Medulla oblongata (tissue), 1 donor: Measurements from ENCODE around the gene PTGFR.

Experiments used
- DNase-seq: peaks from one replicate; pipeline ENCODE4 v3.0.0-alpha.2; 2015; ENCODE audit errors: extremely low spot score

Gene PTGFR, protein sequence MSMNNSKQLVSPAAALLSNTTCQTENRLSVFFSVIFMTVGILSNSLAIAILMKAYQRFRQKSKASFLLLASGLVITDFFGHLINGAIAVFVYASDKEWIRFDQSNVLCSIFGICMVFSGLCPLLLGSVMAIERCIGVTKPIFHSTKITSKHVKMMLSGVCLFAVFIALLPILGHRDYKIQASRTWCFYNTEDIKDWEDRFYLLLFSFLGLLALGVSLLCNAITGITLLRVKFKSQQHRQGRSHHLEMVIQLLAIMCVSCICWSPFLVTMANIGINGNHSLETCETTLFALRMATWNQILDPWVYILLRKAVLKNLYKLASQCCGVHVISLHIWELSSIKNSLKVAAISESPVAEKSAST

DNA sequence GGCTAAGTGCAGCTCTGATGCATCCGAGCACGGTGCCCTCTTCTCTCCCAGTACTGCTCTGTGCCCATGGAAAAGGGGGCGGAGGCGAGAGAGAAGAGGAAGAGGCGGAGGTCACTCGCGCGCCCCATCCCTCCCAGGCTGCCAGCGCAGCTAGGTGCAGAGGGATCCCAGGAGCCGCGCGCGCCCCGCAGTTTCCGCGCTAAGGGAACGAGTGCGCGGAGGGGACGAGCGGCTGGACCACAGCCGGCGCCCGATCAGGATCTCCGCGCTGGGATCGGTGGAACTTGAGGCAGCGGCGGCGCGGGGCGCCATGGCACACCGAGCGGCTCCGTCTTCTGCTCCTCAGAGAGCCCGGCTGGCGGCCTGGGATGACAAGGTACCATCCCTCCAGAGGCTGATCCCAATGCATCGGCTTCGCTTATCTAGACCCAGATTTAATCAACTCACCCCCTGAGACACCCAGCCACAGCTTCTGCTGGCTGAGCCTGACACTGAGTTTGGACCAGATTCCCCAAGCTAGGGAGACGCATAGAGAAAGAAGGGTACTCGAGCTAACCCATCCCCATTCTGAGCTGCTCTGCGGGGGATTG lies at the start of gene PTGFR:
Gene PTGFR (plus strand): TSS at position 114 of the 590 bp plus-strand sequence. CDS start 1,770 bp downstream, outside the sequence.
- no peak for DNase-seq

DNA sequence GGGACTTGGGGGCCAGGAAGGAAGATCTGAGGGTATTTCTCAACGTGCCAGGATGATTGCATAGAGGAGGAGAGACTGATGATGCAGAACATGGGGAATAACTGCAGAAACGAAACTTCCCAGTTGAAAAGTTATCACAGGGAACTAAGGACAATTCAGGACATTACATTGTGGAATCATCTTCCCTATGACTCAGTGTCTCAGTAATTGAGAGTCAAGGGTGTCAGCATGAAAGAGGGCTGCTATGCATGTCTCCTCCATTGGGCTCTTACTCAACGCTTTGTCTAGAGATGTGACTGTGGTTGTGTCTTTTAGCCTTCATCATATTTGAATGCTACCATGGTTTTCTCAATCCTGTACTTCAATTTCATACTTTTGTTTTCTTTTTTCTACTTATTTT lies 48.9 kb upstream of the PTGFR start:
- DNase-seq, result no peak

DNA sequence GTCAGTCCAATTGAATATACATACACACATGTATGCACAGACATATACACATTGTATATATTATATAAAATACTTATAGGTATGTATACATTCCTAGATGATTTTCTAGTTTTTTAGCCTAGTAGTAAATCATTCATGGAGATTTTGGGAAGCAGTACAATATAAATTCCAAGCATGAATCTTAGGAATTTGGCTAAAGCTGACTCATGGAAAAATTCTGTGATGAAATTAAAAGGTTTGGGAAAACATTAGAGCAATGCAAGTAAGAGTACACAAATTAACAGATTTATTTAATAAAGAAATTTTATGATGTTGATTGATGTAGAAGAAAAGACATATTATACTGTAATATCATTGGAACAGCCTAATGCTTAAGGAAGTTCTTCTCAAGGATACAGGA lies 43.7 kb upstream of the PTGFR start:
- no peak for DNase-seq

DNA sequence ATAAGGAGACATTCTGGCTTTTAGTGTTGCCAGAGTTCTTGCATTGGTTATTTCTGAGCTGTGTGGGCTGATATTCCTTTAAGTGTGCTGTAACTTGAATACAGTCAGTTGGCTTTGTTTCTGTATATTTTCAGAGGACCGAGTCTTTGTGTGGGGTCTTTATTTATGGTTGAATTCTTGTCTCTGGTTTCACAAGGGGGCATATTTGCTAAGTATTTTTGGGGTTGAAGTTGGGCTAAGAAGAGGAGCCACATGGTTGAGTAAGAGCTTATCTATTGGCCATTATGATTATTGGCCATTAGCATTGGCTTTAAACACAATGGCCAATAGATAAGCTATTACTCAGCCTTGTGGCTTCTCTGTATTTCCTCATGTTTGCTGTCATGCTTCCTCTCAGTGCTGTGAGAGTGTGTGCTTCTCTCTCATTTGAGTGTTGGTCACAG lies 26.3 kb upstream of the PTGFR start:
- DNase-seq, result no peak

DNA sequence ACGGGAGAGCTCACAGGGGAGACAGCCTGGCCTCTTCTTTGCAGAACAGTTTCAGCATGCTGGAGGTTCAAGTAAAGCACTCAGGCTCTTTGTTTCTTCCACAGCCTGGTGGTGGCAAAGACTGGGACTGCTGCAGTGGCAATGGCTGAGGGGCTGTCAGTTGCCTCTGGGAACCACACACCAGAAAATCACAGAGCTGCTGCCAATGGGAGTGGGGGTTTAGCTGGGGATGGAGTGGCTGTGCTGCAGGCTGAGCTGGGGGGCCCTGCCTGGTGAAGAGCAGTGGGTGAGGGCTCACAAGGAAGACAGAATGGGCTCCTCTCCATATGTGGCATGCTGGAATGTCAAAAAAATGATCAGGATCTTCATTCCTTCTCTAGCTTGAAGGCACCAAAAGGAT lies 25.6 kb upstream of the PTGFR start:
- no peak for DNase-seq

DNA sequence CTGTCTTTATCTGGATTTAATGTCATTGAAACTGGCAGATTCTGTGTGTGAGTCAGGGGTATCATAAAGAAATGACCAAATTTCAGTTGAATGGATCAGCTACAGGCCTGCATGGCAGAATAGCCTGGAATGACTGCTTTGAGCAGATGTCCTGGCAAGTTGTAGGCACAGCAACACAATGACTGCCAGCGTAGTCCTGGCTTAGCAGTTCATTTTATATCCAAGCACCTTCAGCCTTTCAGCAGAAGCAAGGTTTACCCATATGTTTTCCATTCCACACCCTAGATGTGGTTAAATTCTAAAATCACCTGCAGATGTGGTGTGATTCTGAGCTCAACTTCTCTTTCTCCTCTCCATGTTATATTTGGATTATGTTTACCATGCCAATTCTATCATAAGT lies 22.3 kb upstream of the PTGFR start:
- no peak for DNase-seq

DNA sequence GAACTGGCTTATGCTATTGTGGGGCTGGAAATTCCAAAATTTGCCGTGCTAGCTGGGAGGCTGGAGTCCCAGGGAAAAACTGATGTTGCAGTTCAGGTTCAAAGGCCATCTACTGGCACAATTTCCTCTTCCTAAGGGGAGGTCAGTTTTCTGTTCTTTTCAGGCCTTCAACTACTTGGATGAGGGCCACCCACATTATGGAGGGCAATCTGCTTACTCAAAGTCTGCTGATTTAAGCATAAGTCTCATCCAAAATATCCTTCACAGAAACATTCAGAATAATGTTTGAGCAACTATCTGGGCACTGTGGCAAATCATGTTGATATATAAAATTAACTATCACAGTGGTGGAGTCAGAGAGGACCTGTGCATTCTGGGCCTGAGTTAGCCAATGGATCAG lies 21.2 kb upstream of the PTGFR start:
- no peak for DNase-seq

DNA sequence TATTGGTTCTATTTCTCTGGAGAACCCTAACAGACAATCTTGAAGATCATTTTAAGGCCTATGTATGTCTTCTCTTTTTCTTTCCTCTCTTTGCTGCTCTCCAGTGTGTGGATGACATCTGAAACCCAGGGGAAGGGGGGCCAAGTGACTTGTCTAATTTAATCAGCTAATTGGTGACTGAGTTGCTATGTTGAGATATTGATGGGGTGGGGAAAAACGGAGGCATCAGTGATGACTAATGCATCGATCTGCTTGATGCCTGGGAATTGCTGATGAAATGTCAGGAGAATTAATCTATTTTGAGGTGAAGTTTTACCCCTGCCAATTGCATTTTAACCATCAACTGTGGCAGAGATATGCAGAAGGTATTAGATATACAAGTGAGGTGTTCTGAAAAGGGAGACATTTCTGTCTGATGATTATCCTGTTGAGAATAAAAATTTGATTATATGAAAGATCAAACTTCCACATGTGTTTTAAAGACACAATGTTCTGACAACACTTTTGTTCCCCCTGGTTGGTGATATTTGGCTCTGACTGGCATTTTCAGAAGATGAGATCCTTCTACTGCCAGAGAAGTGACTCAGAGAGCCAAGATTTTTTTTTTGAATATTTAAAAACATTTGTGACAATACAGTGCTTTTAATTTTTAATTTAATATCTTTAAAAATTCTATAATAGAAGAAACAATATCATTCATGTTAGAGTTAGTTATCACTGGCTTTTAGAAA lies 18.7 kb upstream of the PTGFR start:
- DNase-seq, result no peak

DNA sequence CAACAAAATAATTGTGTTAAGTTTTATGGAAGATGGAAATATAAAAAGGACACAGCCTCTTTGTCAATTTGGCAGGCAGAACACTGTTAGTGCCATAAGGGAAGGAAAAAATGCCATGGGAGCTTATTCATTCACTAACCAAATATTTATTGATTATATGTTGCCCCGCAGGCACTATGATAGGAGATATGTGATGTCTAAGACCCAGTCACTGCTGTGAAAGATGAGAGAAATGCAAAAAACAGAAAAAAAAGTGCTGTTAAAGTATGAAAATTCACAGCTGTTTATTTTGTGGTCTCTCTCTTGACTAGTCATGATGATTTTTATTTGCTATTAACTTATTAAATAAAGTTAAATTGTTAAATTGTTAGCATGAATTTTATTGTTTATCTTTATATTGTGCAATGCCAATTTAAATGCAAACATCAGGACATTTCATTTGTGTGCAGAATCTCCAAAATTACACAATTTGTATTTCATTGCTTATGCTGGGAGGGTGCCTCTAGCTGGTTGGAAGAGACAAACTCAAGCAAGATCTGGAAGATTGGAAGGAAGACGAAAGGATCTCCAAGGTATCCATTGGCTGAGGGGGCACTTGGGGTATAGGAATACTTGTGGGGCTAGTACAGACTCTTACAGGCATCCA lies 17.8 kb upstream of the PTGFR start:
- DNase-seq, result no peak

DNA sequence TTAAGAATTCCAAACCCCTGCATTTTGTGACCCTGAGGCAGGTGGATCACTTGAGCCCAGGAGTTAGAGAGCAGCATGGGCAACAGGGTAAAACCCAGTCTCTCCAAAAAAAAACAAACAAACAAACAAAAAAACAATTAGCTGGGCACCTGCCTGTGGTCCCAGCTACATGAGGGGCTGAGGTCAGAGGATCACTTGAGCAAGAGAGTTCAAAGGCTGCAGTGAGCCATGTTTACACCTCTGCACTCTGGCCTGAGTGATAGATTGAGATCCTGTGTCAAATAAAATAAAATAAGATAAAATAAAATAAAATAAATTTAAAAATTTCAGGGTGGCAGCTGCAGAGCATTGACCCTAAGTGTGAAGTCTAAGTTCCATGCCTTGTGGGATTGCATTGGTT lies 16.7 kb upstream of the PTGFR start:
- no peak for DNase-seq

DNA sequence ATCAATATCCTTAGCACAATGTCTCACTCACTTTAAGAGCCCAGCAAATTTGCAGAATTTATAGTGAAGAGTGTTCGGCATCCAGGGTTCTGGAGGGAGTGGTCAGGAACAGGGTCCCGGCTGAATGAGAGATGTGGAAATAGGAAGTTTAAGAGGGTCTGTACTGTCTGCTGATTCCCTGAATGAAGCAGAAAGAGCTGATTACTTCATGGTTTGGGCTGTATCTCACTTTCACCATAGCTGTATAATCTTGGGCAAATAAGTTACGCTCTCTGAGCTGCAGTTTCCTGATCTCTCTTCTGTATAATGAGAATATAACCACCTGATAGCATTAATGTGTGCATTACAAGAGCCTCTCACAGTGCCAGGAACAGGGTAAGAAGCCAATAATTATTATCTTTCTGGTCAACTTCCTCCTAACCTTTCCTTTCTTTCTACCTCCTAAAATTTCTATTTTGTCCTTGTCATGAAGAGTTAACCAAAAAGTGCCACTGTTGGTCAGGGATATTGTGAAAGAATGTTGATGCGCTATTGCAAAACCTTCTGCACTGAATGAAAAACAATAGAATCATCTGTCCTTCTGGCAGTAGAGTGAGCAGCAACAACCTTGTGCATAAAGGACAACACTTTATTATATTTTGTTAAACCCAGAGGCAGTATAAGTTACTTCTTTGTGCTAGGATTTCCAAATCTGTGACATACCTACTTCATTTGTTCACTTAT lies 14.7 kb upstream of the PTGFR start:
- DNase-seq, result no peak

DNA sequence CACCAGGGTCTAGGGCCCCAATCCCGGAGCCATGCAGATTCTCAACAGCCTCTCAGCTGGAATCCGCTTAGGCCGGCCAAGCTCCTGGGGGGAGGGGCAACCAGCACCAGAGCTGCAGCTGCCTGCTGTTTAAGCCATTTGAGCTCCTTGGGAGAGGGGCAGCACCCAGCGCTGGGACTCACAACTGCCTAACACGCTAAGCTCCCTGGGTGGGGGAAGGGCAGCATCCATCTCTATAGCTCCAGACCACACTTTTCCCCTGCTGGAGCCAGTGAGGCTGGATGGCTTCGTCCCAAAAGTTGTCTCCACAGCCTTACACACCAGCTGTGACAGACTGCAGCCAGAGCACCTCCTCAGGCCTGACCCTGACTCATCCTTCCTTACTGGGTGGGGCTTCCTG lies 6.9 kb upstream of the PTGFR start:
- DNase-seq, result no peak

DNA sequence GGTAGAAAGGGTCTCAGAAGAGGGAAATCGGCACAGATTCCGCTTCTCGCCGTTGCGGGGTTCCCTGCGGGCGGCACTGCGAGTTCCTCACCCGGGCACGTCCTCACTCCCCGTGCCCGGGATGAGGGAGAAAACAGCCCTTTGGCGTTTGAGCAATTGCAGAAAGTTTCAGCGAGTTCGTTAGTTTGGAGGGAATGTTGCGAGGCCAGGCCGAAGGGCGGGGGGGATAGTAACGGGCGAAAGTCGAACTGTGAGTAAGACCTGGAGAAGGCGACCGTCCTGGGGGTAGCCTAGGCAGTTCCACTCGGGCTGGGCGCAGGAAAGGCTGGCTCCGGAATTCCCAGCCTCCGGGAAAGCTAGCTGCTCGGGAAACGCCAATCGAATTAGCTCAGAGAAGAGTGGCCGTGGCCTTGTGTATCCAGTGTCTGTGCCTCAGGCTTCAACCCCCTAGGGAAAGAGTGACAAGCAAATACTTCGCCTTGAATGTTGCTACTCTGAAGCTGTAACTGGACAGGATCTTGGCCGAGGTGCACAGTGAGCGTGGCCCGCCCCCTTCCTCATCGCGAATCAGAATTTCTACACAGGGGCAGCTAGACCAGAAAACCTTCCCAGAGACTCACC lies 787 bp downstream of the PTGFR start:
- no peak for DNase-seq

DNA sequence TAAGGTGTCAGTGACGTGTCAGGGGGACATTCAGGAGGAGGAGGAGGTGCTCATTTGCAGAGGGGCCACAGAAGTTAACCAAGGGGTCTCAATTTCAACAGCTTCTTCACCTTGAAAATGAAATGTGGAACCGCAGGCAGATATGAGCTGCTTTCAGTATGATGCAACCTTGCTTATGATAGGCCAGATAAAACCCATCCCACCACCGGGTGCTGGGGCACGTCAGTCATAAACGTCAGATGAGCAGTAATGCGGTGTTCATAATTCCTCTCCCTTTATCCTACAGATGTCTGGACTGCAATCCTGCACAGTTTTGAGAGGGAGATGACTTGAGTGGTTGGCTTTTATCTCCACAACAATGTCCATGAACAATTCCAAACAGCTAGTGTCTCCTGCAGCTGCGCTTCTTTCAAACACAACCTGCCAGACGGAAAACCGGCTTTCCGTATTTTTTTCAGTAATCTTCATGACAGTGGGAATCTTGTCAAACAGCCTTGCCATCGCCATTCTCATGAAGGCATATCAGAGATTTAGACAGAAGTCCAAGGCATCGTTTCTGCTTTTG lies 1.7 kb downstream of the PTGFR start:
- no peak for DNase-seq

DNA sequence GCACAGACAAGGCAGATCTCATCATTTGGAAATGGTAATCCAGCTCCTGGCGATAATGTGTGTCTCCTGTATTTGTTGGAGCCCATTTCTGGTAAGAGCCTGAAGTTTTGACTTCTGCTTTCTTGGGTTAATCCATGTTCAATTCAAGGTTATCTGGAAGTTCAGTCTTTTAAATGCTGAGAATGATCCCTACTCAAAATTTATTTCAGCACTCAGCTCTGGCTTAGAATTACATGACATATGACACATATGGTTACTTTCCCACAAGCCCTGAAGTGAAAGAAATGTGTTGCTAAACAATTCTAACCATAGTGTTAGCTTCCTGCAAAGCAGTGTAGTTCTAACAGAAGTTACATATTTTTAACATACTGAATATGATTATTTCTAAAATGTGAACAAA lies 2.7 kb downstream of the PTGFR start:
- no peak for DNase-seq

DNA sequence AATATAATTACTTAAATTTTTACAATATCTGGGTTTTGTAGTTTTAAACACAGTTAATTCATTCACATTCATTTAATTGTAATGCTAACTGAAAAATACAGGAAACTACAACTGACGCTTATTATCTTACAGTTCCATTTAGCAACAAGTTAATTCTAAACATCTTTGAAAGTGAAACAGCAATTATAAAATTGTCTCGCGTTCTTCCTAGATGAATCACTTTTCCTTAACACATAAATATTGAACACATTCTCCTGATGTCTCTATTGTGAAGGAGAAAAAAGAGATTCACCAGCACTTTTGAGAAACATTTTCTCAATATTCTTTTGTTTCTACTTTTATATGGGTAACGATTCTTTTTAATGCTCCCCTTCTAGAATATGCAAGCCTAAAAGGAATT lies 6.4 kb downstream of the PTGFR start:
- no peak for DNase-seq

DNA sequence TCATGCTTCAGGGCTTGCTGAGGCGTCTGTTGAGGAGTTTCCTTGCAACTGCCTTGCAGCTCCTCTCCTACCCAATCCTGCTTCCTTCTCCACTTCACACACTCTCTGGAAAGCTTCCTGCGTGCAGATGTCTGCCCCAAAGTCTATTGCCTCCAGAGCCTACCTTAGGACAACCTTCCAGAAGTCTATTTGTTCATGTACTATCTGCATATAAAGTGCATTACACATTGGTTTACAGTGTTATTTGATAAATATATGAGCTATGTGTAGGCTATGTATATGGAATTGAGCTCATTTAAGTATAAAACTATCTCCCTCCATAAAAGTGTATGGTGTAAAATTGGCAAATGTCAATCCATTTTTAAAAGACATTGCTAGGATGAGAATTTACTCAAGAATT lies 9.8 kb downstream of the PTGFR start:
- no peak for DNase-seq

DNA sequence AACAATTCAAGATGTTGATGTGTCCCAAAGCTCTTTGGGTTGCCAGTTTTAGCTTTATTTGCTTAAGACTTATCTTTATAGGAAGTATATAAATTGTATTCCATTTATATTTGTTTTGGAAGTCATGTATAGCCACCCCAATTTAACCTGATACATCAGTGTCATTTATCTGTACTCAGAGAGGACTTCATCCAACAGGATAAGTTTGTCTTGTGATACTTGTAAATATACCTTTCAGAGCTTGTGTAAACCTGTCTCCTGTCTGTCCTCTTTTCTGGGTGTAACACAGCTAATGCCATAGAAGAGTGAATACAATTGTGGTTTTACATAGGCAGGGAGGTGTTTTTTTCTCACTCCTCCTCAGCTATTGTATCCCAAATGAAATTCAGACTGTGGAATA lies 10.4 kb downstream of the PTGFR start:
- no peak for DNase-seq

DNA sequence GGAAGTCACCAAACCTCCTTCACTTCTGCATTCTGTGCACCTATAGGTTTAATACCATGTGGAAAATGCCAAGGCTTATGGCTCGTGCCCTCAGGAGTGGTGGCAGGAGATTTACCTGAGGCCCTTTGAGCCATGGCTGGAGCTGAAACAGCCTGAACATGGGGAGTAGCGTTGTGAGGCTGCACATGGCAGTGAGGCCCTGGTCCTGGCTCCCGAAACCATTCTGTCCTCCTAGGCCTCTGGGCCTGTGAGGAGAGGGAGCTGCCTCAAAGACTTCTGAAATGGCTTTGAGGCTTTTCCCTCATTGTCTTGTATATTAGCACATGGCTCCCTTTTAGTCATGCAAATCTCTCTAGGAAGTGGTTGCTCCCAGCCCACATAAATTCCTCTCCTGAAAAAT lies 20.6 kb downstream of the PTGFR start:
- no peak for DNase-seq

DNA sequence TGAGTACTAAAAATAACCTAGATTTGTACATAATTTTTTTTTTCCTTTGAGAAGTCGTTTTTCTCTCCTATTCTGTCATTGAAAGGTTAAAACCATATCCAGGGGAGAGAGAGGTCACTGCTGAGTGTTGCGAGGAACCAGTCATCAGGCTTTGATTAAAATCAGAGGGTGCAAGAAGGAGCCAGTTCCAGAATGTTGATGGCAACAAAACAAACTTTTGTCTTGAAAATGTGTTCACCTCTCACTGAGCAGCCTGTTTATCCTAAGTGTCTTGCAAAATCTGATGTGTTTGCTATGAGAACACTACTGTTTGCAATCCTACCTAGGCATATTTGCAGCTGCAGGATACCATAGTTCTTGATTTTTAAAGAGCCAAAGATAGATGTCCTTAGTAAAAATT lies 25.9 kb downstream of the PTGFR start:
- DNase-seq, result no peak

DNA sequence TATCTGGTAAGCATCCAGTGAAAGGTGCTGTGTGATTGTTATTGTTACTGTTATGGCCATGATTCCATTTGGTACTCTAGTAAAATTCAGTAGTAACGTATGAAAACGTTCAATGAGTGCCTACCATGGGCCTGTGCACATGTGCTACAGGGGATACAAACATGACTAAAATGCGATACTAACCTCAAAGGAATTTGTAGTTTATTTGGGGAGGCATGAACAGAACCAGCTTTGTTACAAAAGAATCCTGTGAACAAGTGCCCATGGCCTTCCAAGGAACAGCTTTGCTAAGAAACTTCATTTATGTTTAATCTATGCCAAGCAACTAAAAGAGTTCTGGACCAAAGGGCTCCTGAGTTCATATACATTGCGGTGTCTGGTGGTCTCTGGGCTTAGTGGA lies 28.7 kb downstream of the PTGFR start:
- no peak for DNase-seq
